HFF-Myc (cell line): ENCODE data around the gene ADAMTSL5.
"Not testable (repeated sequence)": the region's sequence is repeated elsewhere in the genome, so short reads cannot be mapped to it uniquely, and the experiment has no call there.

Source experiments
- DNase-seq: peaks from one replicate; pipeline ENCODE4 v3.0.0-alpha.2; 2011; ENCODE audit warnings: low read depth; ENCODE audit errors: extremely low read depth
- H3K4me3 ChIP-seq: replicated peaks from 2 replicates; pipeline ENCODE4 v1.5.1; 2011; ENCODE audit warnings: low read depth, mild to moderate bottlenecking, control low read depth, low read length
- TF ChIP-seq, protein P1 (sequence below): IDR thresholded peaks from 2 replicates; pipeline ENCODE4 v1.5.1; 2012; ENCODE audit warnings: mild to moderate bottlenecking, low read depth, low read length, control low read depth; ENCODE audit errors: missing control alignments

ADAMTSL5 gene

GRCh38 chr19:1505012-1505411 is 7.8 kb downstream of the ADAMTSL5 start:
- no peak overlapping the region for H3K4me3 ChIP-seq
- TF ChIP-seq, protein P1, sequence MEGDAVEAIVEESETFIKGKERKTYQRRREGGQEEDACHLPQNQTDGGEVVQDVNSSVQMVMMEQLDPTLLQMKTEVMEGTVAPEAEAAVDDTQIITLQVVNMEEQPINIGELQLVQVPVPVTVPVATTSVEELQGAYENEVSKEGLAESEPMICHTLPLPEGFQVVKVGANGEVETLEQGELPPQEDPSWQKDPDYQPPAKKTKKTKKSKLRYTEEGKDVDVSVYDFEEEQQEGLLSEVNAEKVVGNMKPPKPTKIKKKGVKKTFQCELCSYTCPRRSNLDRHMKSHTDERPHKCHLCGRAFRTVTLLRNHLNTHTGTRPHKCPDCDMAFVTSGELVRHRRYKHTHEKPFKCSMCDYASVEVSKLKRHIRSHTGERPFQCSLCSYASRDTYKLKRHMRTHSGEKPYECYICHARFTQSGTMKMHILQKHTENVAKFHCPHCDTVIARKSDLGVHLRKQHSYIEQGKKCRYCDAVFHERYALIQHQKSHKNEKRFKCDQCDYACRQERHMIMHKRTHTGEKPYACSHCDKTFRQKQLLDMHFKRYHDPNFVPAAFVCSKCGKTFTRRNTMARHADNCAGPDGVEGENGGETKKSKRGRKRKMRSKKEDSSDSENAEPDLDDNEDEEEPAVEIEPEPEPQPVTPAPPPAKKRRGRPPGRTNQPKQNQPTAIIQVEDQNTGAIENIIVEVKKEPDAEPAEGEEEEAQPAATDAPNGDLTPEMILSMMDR = no peak
- no peak for DNase-seq

DNA sequence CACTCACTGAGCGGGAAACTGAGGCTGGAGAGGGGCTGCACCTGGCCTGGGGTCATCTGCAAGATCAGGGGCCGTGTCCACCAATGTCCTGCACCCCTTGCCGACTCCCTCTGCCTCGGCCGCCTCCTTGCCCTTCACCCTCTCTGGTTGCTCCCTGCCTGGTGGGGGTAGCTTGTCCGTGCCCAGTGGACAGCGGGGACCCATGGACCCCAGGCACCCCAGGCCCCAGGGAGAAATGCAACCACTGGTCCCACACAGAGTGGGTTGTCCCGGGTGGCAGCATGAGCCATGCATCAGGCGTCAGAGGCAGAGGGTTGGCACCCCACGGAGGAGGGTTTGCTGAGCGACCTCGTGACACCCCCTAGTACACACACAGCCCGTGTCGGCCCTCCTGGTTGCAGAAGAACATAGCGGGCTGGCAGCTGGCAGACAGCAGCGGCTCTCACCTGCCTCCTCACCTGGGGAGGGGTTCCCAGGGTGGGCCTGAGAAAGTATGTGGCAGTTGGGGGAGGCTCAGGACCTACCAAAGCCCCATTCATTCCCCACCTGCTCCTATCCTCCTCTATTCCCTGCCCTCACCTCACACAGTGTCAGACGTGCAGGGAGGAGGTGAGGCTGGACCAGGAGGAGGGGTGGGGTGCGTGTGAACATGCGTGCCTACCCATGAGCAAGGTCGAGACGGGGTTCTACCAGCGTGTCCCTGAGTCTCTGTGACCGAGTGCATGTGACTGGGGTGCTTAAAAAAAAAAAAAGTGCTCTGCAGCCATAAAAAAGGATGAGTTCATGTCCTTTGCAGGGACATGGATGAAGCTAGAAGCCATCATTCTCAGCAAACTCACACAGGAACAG is 8.7 kb downstream of the ADAMTSL5 start:
- no peak overlapping the region for H3K4me3 ChIP-seq
- TF ChIP-seq, protein P1 = no peak
- no peak for DNase-seq

DNA sequence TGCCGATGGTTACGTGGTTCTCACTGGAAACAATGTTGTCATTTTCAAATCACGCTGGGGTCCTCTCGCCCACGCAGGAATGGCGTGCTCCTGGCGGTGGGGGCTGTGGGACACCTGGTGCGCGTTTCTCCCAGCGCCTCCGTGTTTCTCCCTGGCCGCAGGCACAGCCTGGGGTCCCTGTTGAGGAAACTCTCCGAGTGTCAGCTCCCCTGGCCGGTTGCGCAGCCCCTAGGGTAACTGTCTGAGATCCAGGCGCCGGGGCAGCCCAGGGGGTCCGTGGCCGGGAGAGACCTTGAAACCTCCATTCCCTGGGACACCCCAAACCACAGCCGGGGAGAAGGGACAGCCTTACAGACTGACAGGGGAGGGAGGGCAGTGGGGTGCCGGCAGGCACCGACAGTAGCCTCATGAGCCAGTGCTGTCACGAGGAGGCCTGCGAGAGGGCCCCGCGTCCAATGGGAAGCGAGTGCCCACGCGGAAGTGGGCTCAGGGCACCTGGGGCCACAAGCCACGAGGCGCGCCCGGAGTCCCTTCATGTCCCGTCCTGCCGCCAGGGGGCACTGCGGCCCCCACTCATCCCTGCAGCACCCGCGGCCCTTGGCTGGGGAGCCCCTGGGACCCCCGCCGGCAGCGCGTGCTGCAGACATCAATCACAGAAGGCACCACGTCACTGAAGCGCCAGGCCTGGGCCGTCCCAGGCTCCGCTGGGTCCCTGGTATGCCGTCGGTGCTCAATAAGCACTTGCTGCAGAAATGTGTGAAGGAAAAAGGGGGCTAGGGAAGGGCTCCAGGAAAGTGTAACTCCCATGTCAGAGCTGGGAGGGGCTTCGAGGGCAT is 9.5 kb downstream of the ADAMTSL5 start:
- DNase-seq = no peak
- TF ChIP-seq, protein P1 = peak; percentile 81
- H3K4me3 ChIP-seq = no peak overlapping the region

DNA sequence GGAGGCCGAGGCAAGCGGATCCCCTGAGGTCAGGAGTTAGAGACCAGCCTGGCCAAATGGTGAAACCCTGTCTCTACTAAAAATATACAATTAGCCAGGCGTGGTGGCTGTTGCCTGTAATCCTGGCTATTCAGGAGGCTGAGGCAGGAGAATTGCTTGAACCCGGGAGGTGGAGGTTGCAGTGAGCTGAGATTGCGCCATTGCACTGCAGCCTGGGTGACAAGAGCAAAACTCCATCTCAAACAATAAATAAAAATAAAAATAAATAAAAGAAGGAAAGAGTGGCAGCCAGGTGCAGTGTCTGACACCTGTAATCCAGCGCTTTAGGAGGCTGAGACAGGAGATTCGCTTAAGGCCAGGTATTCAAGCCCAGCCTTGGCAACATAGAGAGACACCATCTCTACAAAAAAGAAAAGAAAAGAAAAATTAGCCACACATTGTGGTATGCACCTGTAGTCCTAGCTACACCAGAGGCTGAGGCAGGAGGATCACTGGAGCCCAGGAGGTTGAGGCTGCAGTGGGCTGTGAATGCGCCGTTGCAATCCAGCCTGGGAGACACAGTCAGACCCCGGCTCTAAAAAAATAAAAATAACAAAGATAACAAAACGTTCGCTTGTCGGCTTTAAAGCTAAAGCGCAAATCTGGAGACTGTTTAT is 10.3 kb downstream of the ADAMTSL5 start:
- TF ChIP-seq, protein P1 = no peak
- H3K4me3 ChIP-seq = no peak overlapping the region
- no peak for DNase-seq

GRCh38 chr19:1501200-1501595 is 11.6 kb downstream of the ADAMTSL5 start:
- H3K4me3 ChIP-seq = no peak overlapping the region
- DNase-seq = no peak
- TF ChIP-seq, protein P1 = no peak

DNA sequence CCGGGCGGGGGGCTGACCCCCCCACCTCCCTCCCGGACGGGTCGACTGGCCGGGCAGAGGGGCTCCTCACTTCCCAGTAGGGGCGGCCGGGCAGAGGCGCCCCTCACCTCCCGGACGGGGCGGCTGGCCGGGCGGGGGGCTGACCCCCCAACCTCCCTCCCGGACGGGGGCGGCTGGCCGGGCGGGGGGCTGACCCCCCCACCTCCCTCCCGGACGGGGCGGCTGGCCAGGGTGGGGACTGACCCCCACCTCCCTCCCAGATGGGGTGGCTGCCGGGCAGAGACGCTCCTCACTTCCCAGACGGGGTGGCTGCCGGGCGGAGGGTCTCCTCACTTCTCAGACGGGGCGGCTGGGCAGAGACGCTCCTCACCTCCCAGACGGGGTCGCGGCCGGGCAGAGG is 13.6 kb downstream of the ADAMTSL5 start:
- DNase-seq, H3K4me3 ChIP-seq: not testable (repeated sequence)

- H3K4me3 ChIP-seq = no peak overlapping the region
- DNase-seq = no peak
- TF ChIP-seq, protein P1 = no peak
Observed at GRCh38 chr19:1497578-1498235, 15.1 kb downstream of the ADAMTSL5 start.
